NCI-H1105 (cell line): ENCODE results near the gene SLC30A2.
"Not testable (repeated sequence)": the region's sequence is repeated elsewhere in the genome, so short reads cannot be mapped to it uniquely, and the experiment has no call there.

Experiments
- DNase-seq: peaks from one replicate; lab custom pipeline; 2025; lab: John Stamatoyannopoulos, UW

Gene SLC30A2

GRCh38 chr1:26045722-26046245 lies at the start of gene SLC30A2:
SLC30A2 (minus strand) TSS chr1:26046118; CDS start chr1:26045896, 222 bp downstream.
- peak; percentile 42 for DNase-seq

GRCh38 chr1:26094677-26095383 lies 48.9 kb upstream of the SLC30A2 start:
- DNase-seq: no peak

GRCh38 chr1:26094076-26094669 lies 48.3 kb upstream of the SLC30A2 start:
- no peak for DNase-seq

- DNase-seq: not testable (repeated sequence)
Observed at GRCh38 chr1:26093569-26093968, 47.7 kb upstream of the SLC30A2 start.

GRCh38 chr1:26092422-26092821 lies 46.5 kb upstream of the SLC30A2 start:
- DNase-seq: no peak

- no peak for DNase-seq
Observed at GRCh38 chr1:26090893-26091292, 45.0 kb upstream of the SLC30A2 start.

- DNase-seq: no peak
Observed at GRCh38 chr1:26089125-26089524, 43.2 kb upstream of the SLC30A2 start.

GRCh38 chr1:26084844-26085243 lies 38.9 kb upstream of the SLC30A2 start:
- DNase-seq: no peak

- DNase-seq: no peak
Observed at GRCh38 chr1:26084091-26084561, 38.2 kb upstream of the SLC30A2 start.

- no peak for DNase-seq
Observed at GRCh38 chr1:26083208-26083607, 37.3 kb upstream of the SLC30A2 start.

GRCh38 chr1:26082020-26082350 lies 36.1 kb upstream of the SLC30A2 start:
- no peak for DNase-seq

- DNase-seq: no peak
Observed at GRCh38 chr1:26081267-26082019, 35.5 kb upstream of the SLC30A2 start.

- DNase-seq: no peak
Observed at GRCh38 chr1:26079960-26080814, 34.3 kb upstream of the SLC30A2 start.

GRCh38 chr1:26079178-26079563 lies 33.3 kb upstream of the SLC30A2 start:
- no peak for DNase-seq

- DNase-seq: no peak
Observed at GRCh38 chr1:26078286-26079177, 32.6 kb upstream of the SLC30A2 start.

- DNase-seq: no peak
Observed at GRCh38 chr1:26077524-26077923, 31.6 kb upstream of the SLC30A2 start.

GRCh38 chr1:26075421-26076144 lies 29.7 kb upstream of the SLC30A2 start:
- no peak for DNase-seq

GRCh38 chr1:26072305-26072704 lies 26.4 kb upstream of the SLC30A2 start:
- DNase-seq: no peak

- DNase-seq: no peak
Observed at GRCh38 chr1:26070963-26071342, 25.0 kb upstream of the SLC30A2 start.

GRCh38 chr1:26070296-26070962 lies 24.5 kb upstream of the SLC30A2 start:
- no peak for DNase-seq
